Measurements from ENCODE around the gene CSMD2.

The CSMD2 gene

DNA sequence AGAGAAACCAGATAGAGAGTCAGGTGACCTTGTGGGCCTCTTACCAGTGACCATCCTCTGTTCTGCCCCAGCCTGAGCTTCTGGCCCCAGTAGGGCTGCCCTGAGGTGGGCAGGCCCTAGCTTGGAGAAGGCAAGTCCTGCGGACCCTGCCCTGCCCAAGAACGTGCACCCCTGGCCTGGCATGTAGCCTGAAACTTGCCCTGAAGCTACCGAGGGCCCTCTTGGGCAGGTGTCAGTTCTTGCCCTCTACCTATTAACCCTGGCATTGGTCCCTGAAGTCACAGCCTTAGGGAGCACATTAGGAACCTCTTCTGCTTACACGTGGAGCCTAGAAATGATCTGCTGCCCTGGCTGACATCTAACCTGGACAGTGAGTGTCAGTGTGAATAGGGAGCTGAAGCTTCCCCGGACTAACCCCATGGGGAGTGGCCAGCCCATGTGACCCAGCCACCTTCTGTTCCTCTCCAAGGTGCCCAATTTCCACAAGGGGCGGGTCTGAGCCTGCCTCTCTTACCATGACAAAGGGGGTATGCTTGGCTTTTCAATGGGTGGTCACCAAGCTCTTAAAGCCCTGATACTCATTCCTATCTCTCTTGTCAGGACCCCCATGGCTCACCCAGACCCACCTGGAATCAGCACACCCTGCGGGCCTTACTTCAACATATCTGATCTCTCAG, 529.6 kb downstream of the CSMD2 start:
- Histone ChIP-seq H3K27me3 (ENCODE audit: control insufficient read depth in 1 of 2, insufficient read depth in 2 of 2, low read length in 2 of 2) (peaks cover 0 to 6% of the 10 kb centered on the region in 2 donors), H3K4me3 (ENCODE audit: low read depth in 1 of 2, low read length in 2 of 2) (no peak overlapping the region), H3K4me1 (ENCODE audit: insufficient read depth, low read length) (no peaks in the 10 kb centered on the region)

DNA sequence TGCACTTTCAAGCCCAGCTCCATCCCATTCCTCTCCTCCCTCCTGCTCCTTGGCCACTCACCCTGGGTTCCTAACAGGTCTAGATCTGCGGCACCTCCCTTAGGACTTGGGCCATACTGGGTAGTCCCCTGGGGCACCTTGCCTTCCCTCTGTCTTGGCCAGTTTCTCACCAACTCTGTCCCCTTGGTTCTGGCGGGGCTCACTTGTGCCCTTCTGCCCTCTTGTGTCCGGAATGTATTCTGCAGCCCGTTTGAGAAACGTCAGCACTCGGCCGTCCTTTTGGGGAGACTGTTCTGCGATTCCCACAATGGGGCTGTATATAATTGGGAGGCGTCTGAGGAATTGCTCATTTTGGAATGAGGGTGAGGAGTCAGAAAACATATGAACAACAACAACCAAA, 530.2 kb downstream of the CSMD2 start:
- H3K9ac ChIP-seq (ENCODE audit: low read length), result no peak overlapping the region
- no peak overlapping the region for H3K27ac ChIP-seq (ENCODE audit: low read depth, low read length)
- H3K4me1 ChIP-seq (ENCODE audit: insufficient read depth, low read length), result no peaks in the 10 kb centered on the region
- no peak overlapping the region for H3K4me3 ChIP-seq (ENCODE audit: low read depth in 1 of 2, low read length in 2 of 2)
- H3K9me3 ChIP-seq (ENCODE audit: low read length), result no peaks in the 10 kb centered on the region
- no peaks in the 10 kb centered on the region for H3K36me3 ChIP-seq (ENCODE audit: insufficient read depth, low read length)
- peaks cover 0 to 6% of the 10 kb centered on the region in 2 donors for H3K27me3 ChIP-seq (ENCODE audit: control insufficient read depth in 1 of 2, insufficient read depth in 2 of 2, low read length in 2 of 2)

More for the DNA sequence above, 529.6 kb downstream of the CSMD2 start:
- Histone ChIP-seq H3K9ac (ENCODE audit: low read length) (no peak overlapping the region), H3K36me3 (ENCODE audit: insufficient read depth, low read length) (no peaks in the 10 kb centered on the region), H3K9me3 (ENCODE audit: low read length) (no peaks in the 10 kb centered on the region), H3K27ac (ENCODE audit: low read depth, low read length) (no peak overlapping the region)

DNA sequence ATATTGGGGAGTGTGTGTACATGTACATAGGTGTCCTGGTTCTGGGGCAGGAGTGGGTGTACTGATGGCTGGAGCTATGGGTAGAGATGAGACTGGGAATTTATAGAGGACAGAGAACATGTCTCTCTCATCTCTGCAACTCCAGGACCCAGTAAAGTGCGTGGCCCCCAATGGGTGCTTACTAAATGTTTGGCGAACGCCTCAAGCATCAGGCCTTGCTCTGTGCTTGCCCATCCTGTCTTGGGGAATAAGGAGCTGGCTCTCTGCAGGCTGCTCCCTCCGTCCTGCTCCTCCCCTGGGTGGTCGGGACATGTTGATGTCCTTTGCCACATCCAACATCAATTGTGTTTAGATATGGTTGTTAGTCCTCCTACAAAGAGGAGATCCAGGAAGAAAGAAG, 530.9 kb downstream of the CSMD2 start:
- Histone ChIP-seq H3K27me3 (ENCODE audit: control insufficient read depth in 1 of 2, insufficient read depth in 2 of 2, low read length in 2 of 2) (peaks cover 0 to 6% of the 10 kb centered on the region in 2 donors), H3K4me3 (ENCODE audit: low read depth in 1 of 2, low read length in 2 of 2) (no peak overlapping the region), H3K4me1 (ENCODE audit: insufficient read depth, low read length) (no peaks in the 10 kb centered on the region), H3K9me3 (ENCODE audit: low read length) (no peaks in the 10 kb centered on the region), H3K9ac (ENCODE audit: low read length) (no peak overlapping the region), H3K27ac (ENCODE audit: low read depth, low read length) (no peak overlapping the region), H3K36me3 (ENCODE audit: insufficient read depth, low read length) (no peaks in the 10 kb centered on the region)

DNA sequence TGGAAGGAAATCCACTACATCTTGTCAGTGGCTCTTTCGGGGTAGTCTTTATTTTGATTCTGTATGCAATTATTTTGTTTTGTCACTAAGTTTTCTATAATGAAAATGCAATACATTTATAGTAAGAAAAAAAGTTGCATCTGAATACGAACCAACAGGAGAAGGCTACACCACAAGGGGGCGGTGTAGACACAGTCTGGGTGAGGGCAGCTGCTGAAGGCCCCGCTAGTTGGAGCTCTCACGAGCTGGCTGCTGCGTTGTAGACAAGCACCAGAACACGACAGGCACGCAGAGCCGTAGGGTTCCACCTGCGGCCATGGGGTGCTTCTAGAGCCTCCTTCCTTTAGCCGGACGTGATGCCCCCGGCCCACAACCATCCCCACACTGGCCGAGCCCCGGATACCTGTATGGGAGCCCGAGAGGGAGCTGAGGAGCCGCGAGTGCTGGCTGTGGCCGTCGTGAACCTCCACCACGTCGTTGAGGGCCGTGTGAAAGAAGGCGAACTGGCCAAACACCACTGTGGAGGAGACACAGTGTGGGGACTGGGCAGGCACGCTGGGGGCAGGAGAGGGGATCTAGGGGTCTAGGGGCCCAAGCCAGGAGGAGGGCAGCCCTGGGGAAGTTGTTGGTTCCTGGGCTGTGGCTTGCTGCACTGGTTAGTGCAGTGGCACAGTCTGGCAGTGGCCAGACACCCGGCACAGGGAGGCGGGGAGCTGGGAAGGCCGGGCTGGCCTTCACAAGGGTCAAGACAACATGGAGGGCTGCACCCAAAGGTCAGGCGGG, 531.8 kb downstream of the CSMD2 start:
- H3K9me3 ChIP-seq (ENCODE audit: low read length), result no peaks in the 10 kb centered on the region
- no peaks in the 10 kb centered on the region for H3K36me3 ChIP-seq (ENCODE audit: insufficient read depth, low read length)
- peaks cover 0 to 6% of the 10 kb centered on the region in 2 donors for H3K27me3 ChIP-seq (ENCODE audit: control insufficient read depth in 1 of 2, insufficient read depth in 2 of 2, low read length in 2 of 2)
- H3K27ac ChIP-seq (ENCODE audit: low read depth, low read length), result no peak overlapping the region
- no peak overlapping the region for H3K9ac ChIP-seq (ENCODE audit: low read length)
- no peaks in the 10 kb centered on the region for H3K4me1 ChIP-seq (ENCODE audit: insufficient read depth, low read length)
- H3K4me3 ChIP-seq (ENCODE audit: low read depth in 1 of 2, low read length in 2 of 2), result no peak overlapping the region

DNA sequence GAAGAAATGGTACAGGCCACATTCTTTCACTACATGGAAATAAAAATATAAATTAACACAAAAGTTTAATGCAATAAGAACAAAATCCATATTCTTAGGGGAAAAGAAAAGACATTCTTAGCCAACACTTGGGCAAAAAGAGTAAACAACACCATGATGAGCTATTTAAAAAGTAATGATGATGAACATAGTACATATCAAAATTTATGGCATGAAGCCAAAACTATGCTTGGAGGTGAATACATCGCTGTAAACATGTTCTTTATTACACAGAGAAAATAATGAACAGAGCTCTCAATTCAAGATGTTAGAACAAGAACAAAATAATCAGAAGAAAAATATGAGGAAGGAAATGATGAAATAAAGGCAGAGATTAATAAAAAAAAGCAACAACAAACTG, 534.3 kb downstream of the CSMD2 start:
- Histone ChIP-seq H3K27ac (ENCODE audit: low read depth, low read length) (no peak overlapping the region), H3K36me3 (ENCODE audit: insufficient read depth, low read length) (no peaks in the 10 kb centered on the region), H3K4me3 (ENCODE audit: low read depth in 1 of 2, low read length in 2 of 2) (no peak overlapping the region), H3K9me3 (ENCODE audit: low read length) (no peaks in the 10 kb centered on the region), H3K4me1 (ENCODE audit: insufficient read depth, low read length) (no peaks in the 10 kb centered on the region), H3K27me3 (ENCODE audit: control insufficient read depth in 1 of 2, insufficient read depth in 2 of 2, low read length in 2 of 2) (peaks cover 0 to 6% of the 10 kb centered on the region in 2 donors), H3K9ac (ENCODE audit: low read length) (no peak overlapping the region)

DNA sequence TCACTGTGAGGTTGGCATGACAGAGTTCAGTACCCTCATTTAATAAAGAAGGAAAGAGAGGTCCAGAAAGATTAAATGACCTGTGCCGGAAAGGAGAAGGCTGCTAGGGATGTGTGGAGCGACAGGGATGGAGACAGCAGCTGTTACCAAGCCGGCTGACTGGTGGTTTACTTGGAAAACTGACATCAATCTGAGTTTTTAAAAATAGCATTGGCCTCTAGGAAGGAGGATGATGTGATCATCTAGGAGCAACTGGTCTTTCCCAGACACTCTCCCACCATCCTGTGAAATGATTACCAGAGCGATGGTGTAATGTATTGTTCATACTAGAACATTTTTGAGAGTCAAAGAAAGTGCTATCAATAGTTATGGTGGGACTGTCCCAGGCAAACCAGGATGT, 538.2 kb downstream of the CSMD2 start:
- Histone ChIP-seq H3K27ac (ENCODE audit: low read depth, low read length) (no peak overlapping the region), H3K9me3 (ENCODE audit: low read length) (no peaks in the 10 kb centered on the region), H3K36me3 (ENCODE audit: insufficient read depth, low read length) (no peaks in the 10 kb centered on the region), H3K4me3 (ENCODE audit: low read depth in 1 of 2, low read length in 2 of 2) (no peak overlapping the region), H3K9ac (ENCODE audit: low read length) (no peak overlapping the region), H3K27me3 (ENCODE audit: control insufficient read depth in 1 of 2, insufficient read depth in 2 of 2, low read length in 2 of 2) (no peaks in the 10 kb centered on the region), H3K4me1 (ENCODE audit: insufficient read depth, low read length) (no peaks in the 10 kb centered on the region)

DNA sequence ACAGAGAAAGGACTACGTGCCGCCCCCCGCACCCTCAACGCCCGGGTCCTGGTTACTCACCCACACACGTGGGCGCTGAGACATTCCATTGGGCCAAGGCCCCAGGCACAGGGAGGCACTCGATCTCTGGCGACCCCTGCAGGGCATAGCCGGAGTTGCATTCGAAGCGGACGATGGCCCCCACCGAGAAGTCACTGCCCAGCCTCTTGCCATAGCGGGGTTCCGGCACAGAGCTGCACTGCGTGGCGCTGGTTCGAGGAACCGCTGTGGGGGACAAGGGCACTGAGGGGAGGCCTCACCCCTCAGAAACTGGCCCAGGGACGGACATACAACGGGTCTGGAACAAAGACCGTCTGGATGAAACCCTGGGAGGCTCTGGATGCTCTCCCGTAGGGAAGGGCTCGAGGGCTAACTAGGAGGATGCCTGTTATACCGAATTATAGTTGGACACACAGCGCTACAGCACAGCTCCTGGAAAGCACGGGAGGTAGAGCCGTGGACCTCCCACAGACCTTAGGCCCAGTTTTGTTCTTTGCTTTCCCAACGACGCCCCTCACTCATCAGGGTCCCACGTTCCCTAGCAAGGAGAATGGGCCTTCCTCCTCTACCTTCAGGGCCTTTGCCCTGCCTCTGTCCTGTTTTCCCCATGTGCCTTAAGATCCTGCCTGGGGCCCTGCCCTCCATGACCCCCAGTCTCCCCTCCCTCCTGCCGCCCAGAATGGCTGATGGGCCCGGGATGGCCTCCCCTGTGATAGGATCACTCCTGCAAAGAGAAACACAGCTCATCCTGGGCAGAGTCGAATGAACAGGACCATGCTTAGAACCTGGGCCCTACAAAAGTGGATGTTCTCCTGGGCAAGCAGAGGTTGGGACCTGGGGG, 539.8 kb downstream of the CSMD2 start:
- no peak overlapping the region for H3K9ac ChIP-seq (ENCODE audit: low read length)
- no peaks in the 10 kb centered on the region for H3K36me3 ChIP-seq (ENCODE audit: insufficient read depth, low read length)
- no peaks in the 10 kb centered on the region for H3K4me1 ChIP-seq (ENCODE audit: insufficient read depth, low read length)
- H3K9me3 ChIP-seq (ENCODE audit: low read length), result no peaks in the 10 kb centered on the region
- no peak overlapping the region for H3K27ac ChIP-seq (ENCODE audit: low read depth, low read length)
- no peaks in the 10 kb centered on the region for H3K27me3 ChIP-seq (ENCODE audit: control insufficient read depth in 1 of 2, insufficient read depth in 2 of 2, low read length in 2 of 2)
- no peak overlapping the region for H3K4me3 ChIP-seq (ENCODE audit: low read depth in 1 of 2, low read length in 2 of 2)

DNA sequence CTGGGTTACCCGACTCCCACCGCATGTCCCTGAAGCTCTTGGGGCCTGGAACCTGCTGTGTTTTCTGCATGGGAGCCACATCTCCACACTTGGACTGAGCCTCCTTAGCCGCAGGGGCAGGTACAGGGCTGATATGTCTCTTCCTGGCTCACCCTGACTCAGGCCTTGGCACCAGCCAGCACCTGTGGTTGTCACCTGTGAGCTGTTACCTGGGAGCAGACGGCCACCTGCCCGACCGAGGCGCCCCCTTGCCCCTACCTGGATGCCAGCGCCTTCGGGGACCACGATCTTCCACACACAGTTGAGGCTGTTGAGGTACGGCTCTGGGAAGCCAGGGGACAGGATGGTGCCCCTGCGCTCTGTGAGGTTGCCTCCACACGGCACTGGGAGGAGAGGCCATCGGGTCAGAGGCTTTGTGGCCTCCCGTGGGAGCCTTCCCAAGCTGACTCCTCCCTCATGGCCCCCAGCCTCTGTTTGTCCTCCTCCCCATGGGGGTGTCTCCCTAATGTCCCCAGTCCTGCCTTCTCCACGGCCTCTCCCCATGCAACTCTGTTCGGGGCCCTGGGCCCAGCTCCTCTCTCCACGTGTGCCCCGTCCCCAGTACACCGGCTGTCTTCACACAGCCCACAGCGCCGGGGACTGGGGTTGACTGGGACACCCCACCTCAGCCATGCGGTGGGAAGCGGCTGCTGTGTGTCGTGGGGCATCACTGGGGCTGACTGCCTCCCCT, 540.6 kb downstream of the CSMD2 start:
- H3K9me3 ChIP-seq (ENCODE audit: low read length), result no peaks in the 10 kb centered on the region
- H3K9ac ChIP-seq (ENCODE audit: low read length), result no peak overlapping the region
- no peaks in the 10 kb centered on the region for H3K36me3 ChIP-seq (ENCODE audit: insufficient read depth, low read length)
- H3K27ac ChIP-seq (ENCODE audit: low read depth, low read length), result no peak overlapping the region
- H3K4me3 ChIP-seq (ENCODE audit: low read depth in 1 of 2, low read length in 2 of 2), result no peak overlapping the region
- H3K27me3 ChIP-seq (ENCODE audit: control insufficient read depth in 1 of 2, insufficient read depth in 2 of 2, low read length in 2 of 2), result no peaks in the 10 kb centered on the region
- H3K4me1 ChIP-seq (ENCODE audit: insufficient read depth, low read length), result no peaks in the 10 kb centered on the region

DNA sequence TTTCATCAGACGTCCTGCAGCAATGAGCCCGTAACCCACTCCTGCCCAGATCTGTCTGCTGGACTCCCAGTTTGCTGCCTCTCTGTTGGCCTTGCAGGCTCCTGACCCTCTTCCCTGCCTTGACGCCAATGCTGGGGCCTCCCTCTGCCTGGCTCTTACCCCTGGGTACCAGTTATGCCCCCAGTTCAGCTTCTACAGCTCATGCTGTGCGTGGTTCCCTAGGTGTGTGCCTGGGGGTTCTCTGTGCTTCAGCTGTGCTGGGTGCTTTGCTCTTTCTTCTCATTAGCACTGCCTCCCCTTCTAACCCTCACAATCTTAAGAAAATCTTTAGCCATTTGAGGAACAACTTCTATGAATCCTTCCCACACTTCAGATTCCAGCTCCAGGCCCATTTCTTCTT, 541.2 kb downstream of the CSMD2 start:
- no peaks in the 10 kb centered on the region for H3K4me1 ChIP-seq (ENCODE audit: insufficient read depth, low read length)
- H3K9ac ChIP-seq (ENCODE audit: low read length), result no peak overlapping the region

DNA sequence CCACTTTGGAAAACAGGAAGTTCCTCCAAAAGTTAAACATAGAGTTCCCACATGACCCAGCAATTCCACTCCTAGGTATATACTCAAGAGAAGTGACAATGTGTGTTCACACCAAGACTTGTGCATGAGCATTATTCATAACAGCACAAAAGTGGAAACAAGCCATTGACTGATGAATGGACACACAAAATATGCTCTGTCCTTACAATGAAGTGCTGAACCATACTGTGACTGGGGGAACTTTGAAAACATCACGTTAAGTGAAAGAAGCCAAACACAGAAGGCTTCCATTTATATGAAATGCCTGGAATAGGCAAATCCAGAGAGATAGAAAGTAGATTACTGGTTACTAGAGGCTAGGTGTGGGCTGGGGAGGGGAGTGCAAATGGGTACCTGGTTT, 542.3 kb downstream of the CSMD2 start:
- no peaks in the 10 kb centered on the region for H3K36me3 ChIP-seq (ENCODE audit: insufficient read depth, low read length)
- H3K27me3 ChIP-seq (ENCODE audit: control insufficient read depth in 1 of 2, insufficient read depth in 2 of 2, low read length in 2 of 2), result peaks cover 0 to 6% of the 10 kb centered on the region in 2 donors
- no peak overlapping the region for H3K4me3 ChIP-seq (ENCODE audit: low read depth in 1 of 2, low read length in 2 of 2)
- H3K27ac ChIP-seq (ENCODE audit: low read depth, low read length), result no peak overlapping the region
- no peaks in the 10 kb centered on the region for H3K4me1 ChIP-seq (ENCODE audit: insufficient read depth, low read length)
- H3K9ac ChIP-seq (ENCODE audit: low read length), result no peak overlapping the region
- no peaks in the 10 kb centered on the region for H3K9me3 ChIP-seq (ENCODE audit: low read length)

More for the DNA sequence above, 541.2 kb downstream of the CSMD2 start:
- no peak overlapping the region for H3K27ac ChIP-seq (ENCODE audit: low read depth, low read length)
- H3K36me3 ChIP-seq (ENCODE audit: insufficient read depth, low read length), result no peaks in the 10 kb centered on the region
- peaks cover 0 to 5% of the 10 kb centered on the region in 2 donors for H3K27me3 ChIP-seq (ENCODE audit: control insufficient read depth in 1 of 2, insufficient read depth in 2 of 2, low read length in 2 of 2)
- H3K4me3 ChIP-seq (ENCODE audit: low read depth in 1 of 2, low read length in 2 of 2), result no peak overlapping the region
- no peaks in the 10 kb centered on the region for H3K9me3 ChIP-seq (ENCODE audit: low read length)

DNA sequence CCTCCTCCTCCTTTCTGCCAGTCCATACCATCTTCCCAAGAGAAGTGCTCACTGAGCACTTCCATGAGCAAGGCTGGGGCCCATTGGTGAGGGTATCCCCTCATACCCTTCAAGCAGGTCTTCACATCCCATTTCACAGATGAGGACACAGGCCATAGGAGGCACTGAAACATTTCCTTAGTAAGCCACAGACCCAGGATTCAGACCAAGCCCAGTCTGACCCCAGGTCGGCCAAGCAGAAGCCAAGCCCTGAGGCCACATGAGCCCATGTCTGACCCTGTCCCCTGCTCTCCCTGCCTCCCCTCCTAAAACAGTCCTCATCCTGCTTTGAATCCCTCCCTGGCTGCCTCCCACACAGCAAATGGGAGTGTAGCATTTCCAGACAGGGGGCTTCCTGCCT, 546.4 kb downstream of the CSMD2 start:
- Histone ChIP-seq H3K4me3 (ENCODE audit: low read depth in 1 of 2, low read length in 2 of 2) (no peak overlapping the region), H3K36me3 (ENCODE audit: insufficient read depth, low read length) (no peaks in the 10 kb centered on the region), H3K9me3 (ENCODE audit: low read length) (no peaks in the 10 kb centered on the region), H3K27me3 (ENCODE audit: control insufficient read depth in 1 of 2, insufficient read depth in 2 of 2, low read length in 2 of 2) (peaks cover 0 to 6% of the 10 kb centered on the region in 2 donors), H3K27ac (ENCODE audit: low read depth, low read length) (no peak overlapping the region), H3K4me1 (ENCODE audit: insufficient read depth, low read length) (no peaks in the 10 kb centered on the region), H3K9ac (ENCODE audit: low read length) (no peak overlapping the region)
